ENCODE data around the gene FRMD8. TPM values are rescaled to one million over a fixed set of nuclear protein-coding genes. Genes with fewer than 3 reads are reported as not detected.

FRMD8 gene
- polyA plus RNA-seq, 1 donor from 2014 or later: 22.2 TPM

DNA sequence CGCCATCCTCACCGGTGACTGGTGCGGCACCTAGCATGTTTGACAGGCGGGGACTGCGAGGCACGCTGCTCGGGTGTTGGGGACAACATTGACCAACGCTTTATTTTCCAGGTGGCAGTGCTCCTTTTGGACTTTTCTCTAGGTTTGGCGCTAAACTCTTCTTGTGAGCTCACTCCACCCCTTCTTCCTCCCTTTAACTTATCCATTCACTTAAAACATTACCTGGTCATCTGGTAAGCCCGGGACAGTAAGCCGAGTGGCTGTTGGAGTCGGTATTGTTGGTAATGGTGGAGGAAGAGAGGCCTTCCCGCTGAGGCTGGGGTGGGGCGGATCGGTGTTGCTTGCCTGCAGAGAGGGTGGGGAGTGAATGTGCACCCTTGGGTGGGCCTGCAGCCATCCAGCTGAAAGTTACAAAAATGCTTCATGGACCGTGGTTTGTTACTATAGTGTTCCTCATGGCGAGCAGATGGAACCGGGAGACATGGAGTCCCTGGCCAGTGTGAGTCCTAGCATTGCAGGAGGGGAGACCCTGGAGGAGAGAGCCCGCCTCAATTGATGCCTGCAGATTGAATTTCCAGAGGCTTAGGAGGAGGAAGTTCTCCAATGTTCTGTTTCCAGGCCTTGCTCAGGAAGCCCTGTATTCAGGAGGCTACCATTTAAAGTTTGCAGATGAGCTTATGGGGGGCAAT lies 37.2 kb downstream of the FRMD8 start:
- Histone ChIP-seq H4K20me1 (ENCODE audit: insufficient read depth) (no peaks in the 10 kb centered on the region), H3K36me3 (ENCODE audit: insufficient read depth, low read length) (no peaks in the 10 kb centered on the region), H3F3A (ENCODE audit: insufficient read depth, low read length, poor library complexity, severe bottlenecking) (no peaks in the 10 kb centered on the region), H3K79me2 (replicated peaks; ENCODE audit: insufficient read depth, low read length) (peaks cover 85% of the 10 kb centered on the region), H3K27me3 (ENCODE audit: insufficient read depth, low read depth, low read length) (no peaks in the 10 kb centered on the region), H3K27ac (ENCODE audit: low read length) (peak overlapping the region; percentile 92), H3K4me2 (ENCODE audit: low read length) (no peak overlapping the region), H3K9ac (ENCODE audit: low read length) (peak overlapping the region; percentile 91), H3K9me2 (ENCODE audit: insufficient read depth, low read length) (no peaks in the 10 kb centered on the region), H3K9me3 (ENCODE audit: low read length) (no peaks in the 10 kb centered on the region), H2AFZ (ENCODE audit: low read depth, low read length) (no peak overlapping the region), H3K4me3 (ENCODE audit: low read length) (peak overlapping the region; percentile 69)
- no peak for TF ChIP-seq TAF1 (IDR thresholded peaks at IDR 0.05; ENCODE audit: low read depth)
- no peak for TF ChIP-seq POLR2AphosphoS5 (IDR thresholded peaks at IDR 0.05)

DNA sequence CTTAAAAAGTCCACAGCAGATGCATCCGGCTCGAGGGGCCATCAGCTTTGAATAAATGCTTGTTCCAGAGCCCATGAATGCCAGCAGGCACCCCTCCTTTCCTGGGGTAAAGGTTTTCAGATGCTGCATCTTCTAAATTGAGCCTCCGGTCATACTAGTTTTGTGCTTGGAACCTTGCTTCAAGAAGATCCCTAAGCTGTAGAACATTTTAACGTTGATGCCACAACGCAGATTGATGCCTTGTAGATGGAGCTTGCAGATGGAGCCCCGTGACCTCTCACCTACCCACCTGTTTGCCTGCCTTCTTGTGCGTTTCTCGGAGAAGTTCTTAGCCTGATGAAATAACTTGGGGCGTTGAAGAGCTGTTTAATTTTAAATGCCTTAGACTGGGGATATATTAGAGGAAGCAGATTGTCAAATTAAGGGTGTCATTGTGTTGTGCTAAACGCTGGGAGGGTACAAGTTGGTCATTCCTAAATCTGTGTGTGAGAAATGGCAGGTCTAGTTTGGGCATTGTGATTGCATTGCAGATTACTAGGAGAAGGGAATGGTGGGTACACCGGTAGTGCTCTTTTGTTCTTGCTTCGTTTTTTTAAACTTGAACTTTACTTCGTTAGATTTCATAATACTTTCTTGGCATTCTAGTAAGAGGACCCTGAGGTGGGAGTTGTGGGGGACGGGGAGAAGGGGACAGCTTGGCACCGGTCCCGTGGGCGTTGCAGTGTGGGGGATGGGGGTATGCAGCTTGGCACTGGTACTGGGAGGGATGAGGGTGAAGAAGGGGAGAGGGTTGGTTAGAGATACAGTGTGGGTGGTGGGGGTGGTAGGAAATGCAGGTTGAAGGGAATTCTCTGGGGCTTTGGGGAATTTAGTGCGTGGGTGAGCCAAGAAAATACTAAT lies 38.0 kb downstream of the FRMD8 start:
- no peaks in the 10 kb centered on the region for H3K36me3 ChIP-seq (ENCODE audit: insufficient read depth, low read length)
- peak overlapping the region; percentile 38 for H3K4me3 ChIP-seq (ENCODE audit: low read length)
- H4K20me1 ChIP-seq (ENCODE audit: insufficient read depth): no peaks in the 10 kb centered on the region
- H3K4me2 ChIP-seq (ENCODE audit: low read length): no peak overlapping the region
- no peaks in the 10 kb centered on the region for H3K27me3 ChIP-seq (ENCODE audit: insufficient read depth, low read depth, low read length)
- no peak for TF ChIP-seq EP300 (conservative IDR thresholded peaks at IDR 0.05; ENCODE audit: poor library complexity, severe bottlenecking)
- no peak for TF ChIP-seq TAF1 (IDR thresholded peaks at IDR 0.05; ENCODE audit: low read depth)
- TF ChIP-seq, protein P1, sequence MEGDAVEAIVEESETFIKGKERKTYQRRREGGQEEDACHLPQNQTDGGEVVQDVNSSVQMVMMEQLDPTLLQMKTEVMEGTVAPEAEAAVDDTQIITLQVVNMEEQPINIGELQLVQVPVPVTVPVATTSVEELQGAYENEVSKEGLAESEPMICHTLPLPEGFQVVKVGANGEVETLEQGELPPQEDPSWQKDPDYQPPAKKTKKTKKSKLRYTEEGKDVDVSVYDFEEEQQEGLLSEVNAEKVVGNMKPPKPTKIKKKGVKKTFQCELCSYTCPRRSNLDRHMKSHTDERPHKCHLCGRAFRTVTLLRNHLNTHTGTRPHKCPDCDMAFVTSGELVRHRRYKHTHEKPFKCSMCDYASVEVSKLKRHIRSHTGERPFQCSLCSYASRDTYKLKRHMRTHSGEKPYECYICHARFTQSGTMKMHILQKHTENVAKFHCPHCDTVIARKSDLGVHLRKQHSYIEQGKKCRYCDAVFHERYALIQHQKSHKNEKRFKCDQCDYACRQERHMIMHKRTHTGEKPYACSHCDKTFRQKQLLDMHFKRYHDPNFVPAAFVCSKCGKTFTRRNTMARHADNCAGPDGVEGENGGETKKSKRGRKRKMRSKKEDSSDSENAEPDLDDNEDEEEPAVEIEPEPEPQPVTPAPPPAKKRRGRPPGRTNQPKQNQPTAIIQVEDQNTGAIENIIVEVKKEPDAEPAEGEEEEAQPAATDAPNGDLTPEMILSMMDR (IDR thresholded peaks at IDR 0.05; ENCODE audit: poor library complexity, severe bottlenecking): no peak
- no peak for TF ChIP-seq MXI1 (conservative IDR thresholded peaks at IDR 0.05; ENCODE audit: poor library complexity, severe bottlenecking)
- H3K9me3 ChIP-seq (ENCODE audit: low read length): no peaks in the 10 kb centered on the region
- H3K9ac ChIP-seq (ENCODE audit: low read length): no peak overlapping the region
- no peak overlapping the region for H3K27ac ChIP-seq (ENCODE audit: low read length)
- H3K79me2 ChIP-seq (replicated peaks; ENCODE audit: insufficient read depth, low read length): peaks cover 77% of the 10 kb centered on the region
- no peaks in the 10 kb centered on the region for H3K9me2 ChIP-seq (ENCODE audit: insufficient read depth, low read length)
- H3F3A ChIP-seq (ENCODE audit: insufficient read depth, low read length, poor library complexity, severe bottlenecking): no peaks in the 10 kb centered on the region
- no peak overlapping the region for H2AFZ ChIP-seq (ENCODE audit: low read depth, low read length)

DNA sequence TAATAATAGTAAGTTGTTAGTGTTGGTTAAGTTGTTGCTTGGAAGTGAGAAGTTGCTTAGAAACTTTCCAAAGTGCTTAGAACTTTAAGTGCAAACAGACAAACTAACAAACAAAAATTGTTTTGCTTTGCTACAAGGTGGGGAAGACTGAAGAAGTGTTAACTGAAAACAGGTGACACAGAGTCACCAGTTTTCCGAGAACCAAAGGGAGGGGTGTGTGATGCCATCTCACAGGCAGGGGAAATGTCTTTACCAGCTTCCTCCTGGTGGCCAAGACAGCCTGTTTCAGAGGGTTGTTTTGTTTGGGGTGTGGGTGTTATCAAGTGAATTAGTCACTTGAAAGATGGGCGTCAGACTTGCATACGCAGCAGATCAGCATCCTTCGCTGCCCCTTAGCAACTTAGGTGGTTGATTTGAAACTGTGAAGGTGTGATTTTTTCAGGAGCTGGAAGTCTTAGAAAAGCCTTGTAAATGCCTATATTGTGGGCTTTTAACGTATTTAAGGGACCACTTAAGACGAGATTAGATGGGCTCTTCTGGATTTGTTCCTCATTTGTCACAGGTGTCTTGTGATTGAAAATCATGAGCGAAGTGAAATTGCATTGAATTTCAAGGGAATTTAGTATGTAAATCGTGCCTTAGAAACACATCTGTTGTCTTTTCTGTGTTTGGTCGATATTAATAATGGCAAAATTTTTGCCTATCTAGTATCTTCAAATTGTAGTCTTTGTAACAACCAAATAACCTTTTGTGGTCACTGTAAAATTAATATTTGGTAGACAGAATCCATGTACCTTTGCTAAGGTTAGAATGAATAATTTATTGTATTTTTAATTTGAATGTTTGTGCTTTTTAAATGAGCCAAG lies 38.9 kb downstream of the FRMD8 start:
- Histone ChIP-seq H3F3A (ENCODE audit: insufficient read depth, low read length, poor library complexity, severe bottlenecking) (no peaks in the 10 kb centered on the region), H3K9me2 (ENCODE audit: insufficient read depth, low read length) (no peaks in the 10 kb centered on the region), H3K27me3 (ENCODE audit: insufficient read depth, low read depth, low read length) (no peaks in the 10 kb centered on the region), H3K9me3 (ENCODE audit: low read length) (no peaks in the 10 kb centered on the region), H3K9ac (ENCODE audit: low read length) (no peak overlapping the region), H3K27ac (ENCODE audit: low read length) (no peak overlapping the region), H4K20me1 (ENCODE audit: insufficient read depth) (no peaks in the 10 kb centered on the region), H3K79me2 (replicated peaks; ENCODE audit: insufficient read depth, low read length) (peaks cover 73% of the 10 kb centered on the region), H3K4me3 (ENCODE audit: low read length) (peak overlapping the region; percentile 38), H3K4me2 (ENCODE audit: low read length) (no peak overlapping the region), H3K36me3 (ENCODE audit: insufficient read depth, low read length) (no peaks in the 10 kb centered on the region), H2AFZ (ENCODE audit: low read depth, low read length) (no peak overlapping the region)
- no peak for TF ChIP-seq MXI1 (conservative IDR thresholded peaks at IDR 0.05; ENCODE audit: poor library complexity, severe bottlenecking)
- TF ChIP-seq EZH2 (IDR thresholded peaks at IDR 0.05; ENCODE audit: borderline replicate concordance, insufficient read depth, low read length, poor library complexity, severe bottlenecking): no peak
- no peak for TF ChIP-seq TAF1 (IDR thresholded peaks at IDR 0.05; ENCODE audit: low read depth)
- no peak for TF ChIP-seq POLR2AphosphoS5 (IDR thresholded peaks at IDR 0.05)
- TF ChIP-seq, protein P2, sequence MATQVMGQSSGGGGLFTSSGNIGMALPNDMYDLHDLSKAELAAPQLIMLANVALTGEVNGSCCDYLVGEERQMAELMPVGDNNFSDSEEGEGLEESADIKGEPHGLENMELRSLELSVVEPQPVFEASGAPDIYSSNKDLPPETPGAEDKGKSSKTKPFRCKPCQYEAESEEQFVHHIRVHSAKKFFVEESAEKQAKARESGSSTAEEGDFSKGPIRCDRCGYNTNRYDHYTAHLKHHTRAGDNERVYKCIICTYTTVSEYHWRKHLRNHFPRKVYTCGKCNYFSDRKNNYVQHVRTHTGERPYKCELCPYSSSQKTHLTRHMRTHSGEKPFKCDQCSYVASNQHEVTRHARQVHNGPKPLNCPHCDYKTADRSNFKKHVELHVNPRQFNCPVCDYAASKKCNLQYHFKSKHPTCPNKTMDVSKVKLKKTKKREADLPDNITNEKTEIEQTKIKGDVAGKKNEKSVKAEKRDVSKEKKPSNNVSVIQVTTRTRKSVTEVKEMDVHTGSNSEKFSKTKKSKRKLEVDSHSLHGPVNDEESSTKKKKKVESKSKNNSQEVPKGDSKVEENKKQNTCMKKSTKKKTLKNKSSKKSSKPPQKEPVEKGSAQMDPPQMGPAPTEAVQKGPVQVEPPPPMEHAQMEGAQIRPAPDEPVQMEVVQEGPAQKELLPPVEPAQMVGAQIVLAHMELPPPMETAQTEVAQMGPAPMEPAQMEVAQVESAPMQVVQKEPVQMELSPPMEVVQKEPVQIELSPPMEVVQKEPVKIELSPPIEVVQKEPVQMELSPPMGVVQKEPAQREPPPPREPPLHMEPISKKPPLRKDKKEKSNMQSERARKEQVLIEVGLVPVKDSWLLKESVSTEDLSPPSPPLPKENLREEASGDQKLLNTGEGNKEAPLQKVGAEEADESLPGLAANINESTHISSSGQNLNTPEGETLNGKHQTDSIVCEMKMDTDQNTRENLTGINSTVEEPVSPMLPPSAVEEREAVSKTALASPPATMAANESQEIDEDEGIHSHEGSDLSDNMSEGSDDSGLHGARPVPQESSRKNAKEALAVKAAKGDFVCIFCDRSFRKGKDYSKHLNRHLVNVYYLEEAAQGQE (IDR thresholded peaks at IDR 0.05; ENCODE audit: borderline replicate concordance): no peak
- TF ChIP-seq, protein P1 (IDR thresholded peaks at IDR 0.05; ENCODE audit: poor library complexity, severe bottlenecking): no peak
- TF ChIP-seq RAD21 (conservative IDR thresholded peaks at IDR 0.05): no peak
- no peak for TF ChIP-seq SMC3 (conservative IDR thresholded peaks at IDR 0.05; ENCODE audit: poor library complexity)
- TF ChIP-seq EP300 (conservative IDR thresholded peaks at IDR 0.05; ENCODE audit: poor library complexity, severe bottlenecking): no peak

Measured in neural cell (in vitro differentiated cells).